Hepatocyte (in vitro differentiated cells): ENCODE measurements around the gene IL11RA. TPM values are rescaled to one million over a fixed set of nuclear protein-coding genes. Genes with fewer than 3 reads are reported as not detected.
A peak's percentile ranks its signal among the peaks of the same experiment; 100 is the strongest.

Experiments used
- DNase-seq: peaks from one replicate; pipeline ENCODE4 v3.0.0-alpha.2; 2016; ENCODE audit warnings: low spot score
- H2AFZ ChIP-seq: fragments of 200-600 bp; sonication (generic); 2 replicates; pipeline ENCODE4 v1.6.0; 2016; ENCODE audit warnings: antibody characterized with exemption, mild to moderate bottlenecking
- H3K27ac ChIP-seq: fragments of 200-600 bp; sonication (generic); 2 replicates; pipeline ENCODE4 v1.5.1; 2016; ENCODE audit warnings: mild to moderate bottlenecking
- H3K27me3 ChIP-seq: fragments of 200-600 bp; sonication (generic); 2 replicates; pipeline ENCODE4 v1.6.1; 2016
- H3K36me3 ChIP-seq: fragments of 200-600 bp; sonication (generic); replicated peaks from 2 replicates; pipeline ENCODE4 v1.5.1; 2016; ENCODE audit warnings: low read depth; ENCODE audit not compliant: insufficient read depth
- H3K4me1 ChIP-seq: fragments of 200-600 bp; sonication (generic); 2 replicates; pipeline ENCODE4 v1.5.1; 2016; ENCODE audit warnings: mild to moderate bottlenecking, moderate library complexity; ENCODE audit not compliant: insufficient read depth
- H3K4me2 ChIP-seq: fragments of 200-600 bp; sonication (generic); 2 replicates; pipeline ENCODE4 v1.6.0; 2016
- H3K4me3 ChIP-seq: fragments of 200-600 bp; sonication (generic); 2 replicates; pipeline ENCODE4 v1.5.1; 2016; ENCODE audit warnings: mild to moderate bottlenecking
- H3K79me2 ChIP-seq: fragments of 200-600 bp; sonication (generic); 2 replicates; pipeline ENCODE4 v1.6.0; 2017; ENCODE audit warnings: mild to moderate bottlenecking
- H3K9me2 ChIP-seq: fragments of 200-600 bp; sonication (generic); replicated peaks from 2 replicates; pipeline ENCODE4 v1.6.0; 2017; ENCODE audit warnings: mild to moderate bottlenecking; ENCODE audit not compliant: insufficient read depth
- H3K9me3 ChIP-seq: fragments of 200-600 bp; sonication (generic); 2 replicates; pipeline ENCODE4 v1.5.1; 2016; ENCODE audit warnings: low read depth, mild to moderate bottlenecking
- H4K20me1 ChIP-seq: fragments of 200-600 bp; sonication (generic); 2 replicates; pipeline ENCODE4 v1.6.0; 2016; ENCODE audit warnings: mild to moderate bottlenecking; ENCODE audit not compliant: insufficient read depth, poor library complexity, severe bottlenecking
- EZH2 ChIP-seq: fragments of 200-600 bp; sonication (generic); IDR thresholded peaks from 2 replicates; pipeline ENCODE4 v1.6.1; 2016; ENCODE audit warnings: antibody characterized with exemption, mild to moderate bottlenecking, borderline replicate concordance
- EZH2phosphoT487 ChIP-seq: fragments of 200-600 bp; sonication (generic); IDR thresholded peaks from one replicate; pipeline ENCODE4 v1.6.1; 2018; ENCODE audit warnings: antibody characterized with exemption, mild to moderate bottlenecking, low read depth, moderate library complexity; ENCODE audit not compliant: unreplicated experiment, severe bottlenecking
- WGBS: methylation state at CpG from one replicate; pipeline ENCODE4 v1.1.6; 2016; ENCODE audit warnings: low lambda C conversion rate; ENCODE audit errors: missing lambda C conversion rate; 5-methylcytosine and 5-hydroxymethylcytosine counted together
- polyA plus RNA-seq: library from polyadenylated mRNA; unstranded; fragments of >200 nt; fragmentation: Nextera tagmentation; extraction: Ambion mirVana; gene quantifications from 2 replicates; pipeline ENCODE4 v1.2.1, GENCODE V29; 2016
- total RNA-seq: library from RNA; depleted of rRNA; stranded (reverse); fragments of >200 nt; gene quantifications from 2 replicates; pipeline ENCODE4 v1.2.3, GENCODE V29; 2014
- TF ChIP-seq, protein P1 (sequence below): fragments of 200-600 bp; sonication (generic); IDR thresholded peaks from 2 replicates; pipeline ENCODE4 v1.5.1; 2016; ENCODE audit warnings: antibody characterized with exemption, mild to moderate bottlenecking; ENCODE audit not compliant: poor library complexity

IL11RA gene
- total and polyA plus RNA-seq, 2 experiments from 2014 or later: 74.6 to 97.2 TPM

GRCh38 chr9:34628656-34629490, 23.1 kb upstream of the IL11RA start, which contains the start of gene ARID3C:
Gene ARID3C, minus strand, starts transcription at chr9:34629066. Its CDS starts 1,052 bp downstream, at chr9:34628014.
- DNase-seq: peak; percentile 74
- no peaks in the 10 kb centered on the region for H3K9me3 ChIP-seq
- no peaks in the 10 kb centered on the region for H3K9me2 ChIP-seq
- TF ChIP-seq EZH2 (peak; percentile 47), EZH2phosphoT487 (no peak)
- H3K79me2 ChIP-seq: no peaks in the 10 kb centered on the region
- peaks cover 4% of the 10 kb centered on the region for H3K4me1 ChIP-seq
- no peak within 1 kb of the TSS for H3K27ac ChIP-seq
- peaks cover 69% of the 10 kb centered on the region for H3K27me3 ChIP-seq
- 5% methylated on average over 27 of the region's 69 CpGs for WGBS
- H3K36me3 ChIP-seq: no peaks in the 10 kb centered on the region
- H4K20me1 ChIP-seq: no peaks in the 10 kb centered on the region
- H3K4me2 ChIP-seq: peak within 1 kb of the TSS; percentile 97
- H3K4me3 ChIP-seq: peak within 1 kb of the TSS; percentile 23
- no peak within 1 kb of the TSS for H2AFZ ChIP-seq

GRCh38 chr9:34629491-34629808, 22.5 kb upstream of the IL11RA start:
- Histone ChIP-seq H2AFZ (no peak overlapping the region), H4K20me1 (no peaks in the 10 kb centered on the region), H3K4me2 (peak overlapping the region; percentile 97), H3K4me3 (no peak overlapping the region), H3K9me3 (no peaks in the 10 kb centered on the region), H3K27ac (no peak overlapping the region), H3K36me3 (no peaks in the 10 kb centered on the region), H3K9me2 (no peaks in the 10 kb centered on the region), H3K4me1 (peaks cover 4% of the 10 kb centered on the region), H3K79me2 (no peaks in the 10 kb centered on the region), H3K27me3 (peaks cover 64% of the 10 kb centered on the region)
- 48% methylated on average over 5 of the region's 5 CpGs for WGBS
- no peak for DNase-seq
- TF ChIP-seq EZH2phosphoT487 (no peak), EZH2 (no peak)
- TF ChIP-seq, protein P1, sequence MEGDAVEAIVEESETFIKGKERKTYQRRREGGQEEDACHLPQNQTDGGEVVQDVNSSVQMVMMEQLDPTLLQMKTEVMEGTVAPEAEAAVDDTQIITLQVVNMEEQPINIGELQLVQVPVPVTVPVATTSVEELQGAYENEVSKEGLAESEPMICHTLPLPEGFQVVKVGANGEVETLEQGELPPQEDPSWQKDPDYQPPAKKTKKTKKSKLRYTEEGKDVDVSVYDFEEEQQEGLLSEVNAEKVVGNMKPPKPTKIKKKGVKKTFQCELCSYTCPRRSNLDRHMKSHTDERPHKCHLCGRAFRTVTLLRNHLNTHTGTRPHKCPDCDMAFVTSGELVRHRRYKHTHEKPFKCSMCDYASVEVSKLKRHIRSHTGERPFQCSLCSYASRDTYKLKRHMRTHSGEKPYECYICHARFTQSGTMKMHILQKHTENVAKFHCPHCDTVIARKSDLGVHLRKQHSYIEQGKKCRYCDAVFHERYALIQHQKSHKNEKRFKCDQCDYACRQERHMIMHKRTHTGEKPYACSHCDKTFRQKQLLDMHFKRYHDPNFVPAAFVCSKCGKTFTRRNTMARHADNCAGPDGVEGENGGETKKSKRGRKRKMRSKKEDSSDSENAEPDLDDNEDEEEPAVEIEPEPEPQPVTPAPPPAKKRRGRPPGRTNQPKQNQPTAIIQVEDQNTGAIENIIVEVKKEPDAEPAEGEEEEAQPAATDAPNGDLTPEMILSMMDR: no peak

DNA sequence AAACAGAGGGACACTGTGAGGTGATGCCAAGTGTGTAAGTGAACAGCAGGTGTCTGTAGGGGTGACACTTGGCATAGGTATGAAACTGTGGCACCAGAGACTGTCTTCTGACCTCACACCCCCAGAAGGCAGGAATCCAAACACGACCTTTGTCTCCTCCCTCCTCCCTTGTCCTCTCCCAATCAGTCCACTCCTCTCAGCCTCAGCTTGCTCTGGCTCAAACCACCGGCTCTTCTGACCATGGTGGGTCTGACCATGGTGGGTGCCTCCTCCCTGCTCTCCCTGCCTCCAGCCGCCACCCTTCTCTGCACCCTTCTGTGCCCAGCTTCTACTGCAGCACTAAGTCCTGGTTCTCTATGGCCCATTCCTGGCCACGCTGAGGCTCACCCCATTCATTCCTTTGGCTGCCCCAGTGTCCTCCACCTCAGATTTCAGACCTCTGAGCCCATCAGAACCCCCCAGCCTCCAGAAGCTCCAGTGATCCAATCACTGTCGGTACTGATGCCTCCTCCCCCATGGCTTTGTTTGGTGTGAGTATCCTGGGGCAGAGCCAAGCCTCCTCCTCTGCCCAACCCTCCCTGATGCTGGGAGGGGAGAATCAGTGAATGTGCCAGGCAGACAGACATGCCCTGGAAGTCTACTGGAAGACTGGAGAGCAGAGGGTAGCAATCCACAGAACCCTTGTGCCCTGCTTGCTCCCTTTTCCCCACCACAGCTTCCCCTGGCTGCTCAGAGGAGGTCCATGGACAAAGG, 21.4 kb upstream of the IL11RA start:
- Histone ChIP-seq H3K27ac (no peak overlapping the region), H3K9me3 (no peaks in the 10 kb centered on the region), H3K36me3 (no peaks in the 10 kb centered on the region), H3K4me3 (no peak overlapping the region), H3K79me2 (no peaks in the 10 kb centered on the region), H3K4me1 (peaks cover 4% of the 10 kb centered on the region), H3K4me2 (no peak overlapping the region), H3K9me2 (no peaks in the 10 kb centered on the region), H4K20me1 (no peaks in the 10 kb centered on the region), H2AFZ (no peak overlapping the region), H3K27me3 (peaks cover 52% of the 10 kb centered on the region)
- no peak for DNase-seq
- 45% methylated on average over 5 of the region's 5 CpGs for WGBS
- TF ChIP-seq, protein P1: no peak
- no peak for TF ChIP-seq EZH2phosphoT487
- TF ChIP-seq EZH2: no peak

DNA sequence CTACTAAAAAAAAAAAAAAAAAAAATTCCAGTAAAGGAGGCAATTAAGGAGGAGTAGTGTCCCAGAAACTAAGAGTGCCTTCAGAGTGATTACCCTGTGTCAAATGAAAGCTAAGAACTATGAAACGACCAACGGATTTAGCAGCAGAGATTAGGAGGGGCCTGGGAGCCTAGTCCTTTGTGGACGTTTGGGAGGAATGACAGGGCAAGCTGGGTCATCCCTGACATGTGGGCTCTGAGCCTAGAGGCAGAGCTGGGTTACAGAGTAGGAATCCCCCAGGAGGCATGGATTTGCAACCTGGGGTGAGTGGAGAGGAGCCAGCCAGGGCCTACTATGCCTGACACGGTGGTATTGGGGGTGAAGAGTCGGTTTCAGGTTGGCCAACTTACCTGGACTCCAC, 18.8 kb upstream of the IL11RA start:
- no peak for DNase-seq
- Histone ChIP-seq H3K36me3 (no peaks in the 10 kb centered on the region), H3K4me2 (no peak overlapping the region), H3K79me2 (peaks cover 12% of the 10 kb centered on the region), H4K20me1 (no peaks in the 10 kb centered on the region), H2AFZ (no peak overlapping the region), H3K9me3 (no peaks in the 10 kb centered on the region), H3K4me3 (no peak overlapping the region), H3K27me3 (peaks cover 26% of the 10 kb centered on the region), H3K4me1 (peaks cover 16% of the 10 kb centered on the region), H3K9me2 (no peaks in the 10 kb centered on the region), H3K27ac (no peak overlapping the region)
- TF ChIP-seq EZH2phosphoT487 (no peak), EZH2 (no peak)
- TF ChIP-seq, protein P1: no peak
- 64% methylated on average over 5 of the region's 5 CpGs for WGBS
